IPS DF 19.7 (cell line): ENCODE results near the gene COL20A1.

Experiments
- DNase-seq: peaks from one replicate; pipeline ENCODE4 v3.0.0-alpha.2; 2013; ENCODE audit warnings: low read depth, low spot score

Gene COL20A1

DNA sequence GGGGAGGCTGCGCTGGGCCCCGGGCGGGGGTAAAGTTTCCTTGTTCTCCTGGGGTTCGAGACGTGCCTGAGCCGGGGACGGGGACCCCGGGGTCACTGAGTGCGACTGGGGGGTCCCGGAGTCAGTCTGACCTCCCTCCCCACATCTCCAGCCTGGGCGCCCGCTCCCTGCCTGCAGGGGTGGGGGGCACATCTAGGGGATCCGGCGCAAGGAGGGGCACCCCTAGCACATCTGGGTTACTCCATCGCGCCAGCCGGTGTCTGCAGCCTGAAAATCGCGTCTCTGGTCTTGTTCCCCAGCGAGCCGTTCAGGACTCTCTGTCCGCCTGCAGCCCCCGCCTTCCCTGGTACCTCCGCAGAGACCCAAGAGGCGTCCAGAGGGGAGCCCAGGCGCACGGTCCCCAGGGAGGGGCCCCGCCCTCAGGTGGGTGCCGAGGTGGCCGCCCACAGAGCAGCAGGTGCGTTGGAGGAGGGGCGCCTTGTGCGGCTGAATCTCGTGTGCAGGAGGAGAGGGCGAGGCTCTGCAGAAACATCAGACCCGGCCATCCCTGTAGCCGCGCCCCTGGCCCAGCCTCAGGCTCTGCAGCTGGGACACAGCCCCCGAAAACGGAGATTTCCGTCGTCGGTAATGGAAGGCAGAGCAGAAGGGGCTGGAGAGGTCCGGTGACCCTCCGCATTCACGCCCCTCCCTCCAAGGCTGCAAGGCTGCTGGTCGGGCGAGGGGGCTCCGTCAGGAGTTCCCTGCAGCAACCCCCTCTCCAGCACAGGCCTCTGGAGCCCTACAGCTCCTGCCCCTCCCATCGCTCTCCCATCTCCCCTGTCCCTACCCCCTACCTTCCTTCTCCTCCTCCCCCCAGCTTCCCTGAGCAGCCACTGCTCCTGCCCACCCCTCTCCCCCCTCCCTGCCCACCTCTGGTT is 68.8 kb downstream of the COL20A1 start:
- DNase-seq: no peak

DNA sequence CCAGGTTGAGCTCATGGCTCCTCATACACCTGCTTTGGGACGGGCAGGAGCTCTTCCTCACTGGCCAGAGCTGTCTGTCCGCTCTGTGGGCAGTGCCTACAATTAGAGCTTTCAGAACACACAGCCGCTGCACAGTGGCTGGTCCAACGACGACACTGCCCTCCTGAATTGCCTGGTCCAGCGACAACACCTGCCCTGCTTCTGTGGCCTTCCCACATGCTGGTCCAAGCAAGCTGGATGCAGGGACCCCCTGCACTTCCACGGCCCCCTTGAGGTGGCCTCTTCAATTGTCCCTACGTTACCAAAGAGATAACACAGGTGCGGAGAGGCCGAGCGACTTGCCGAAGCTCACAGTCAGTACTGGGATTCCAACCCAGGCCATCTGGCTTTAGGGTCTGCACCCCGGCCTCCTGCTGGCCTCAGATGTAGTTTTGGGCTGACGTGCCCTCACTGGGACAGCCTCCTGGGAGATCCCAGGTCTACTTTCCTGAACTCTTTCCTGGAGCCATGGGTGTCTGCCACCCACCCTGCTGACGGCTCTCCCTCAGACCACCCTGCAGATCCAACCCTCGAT is 69.5 kb downstream of the COL20A1 start:
- no peak for DNase-seq

DNA sequence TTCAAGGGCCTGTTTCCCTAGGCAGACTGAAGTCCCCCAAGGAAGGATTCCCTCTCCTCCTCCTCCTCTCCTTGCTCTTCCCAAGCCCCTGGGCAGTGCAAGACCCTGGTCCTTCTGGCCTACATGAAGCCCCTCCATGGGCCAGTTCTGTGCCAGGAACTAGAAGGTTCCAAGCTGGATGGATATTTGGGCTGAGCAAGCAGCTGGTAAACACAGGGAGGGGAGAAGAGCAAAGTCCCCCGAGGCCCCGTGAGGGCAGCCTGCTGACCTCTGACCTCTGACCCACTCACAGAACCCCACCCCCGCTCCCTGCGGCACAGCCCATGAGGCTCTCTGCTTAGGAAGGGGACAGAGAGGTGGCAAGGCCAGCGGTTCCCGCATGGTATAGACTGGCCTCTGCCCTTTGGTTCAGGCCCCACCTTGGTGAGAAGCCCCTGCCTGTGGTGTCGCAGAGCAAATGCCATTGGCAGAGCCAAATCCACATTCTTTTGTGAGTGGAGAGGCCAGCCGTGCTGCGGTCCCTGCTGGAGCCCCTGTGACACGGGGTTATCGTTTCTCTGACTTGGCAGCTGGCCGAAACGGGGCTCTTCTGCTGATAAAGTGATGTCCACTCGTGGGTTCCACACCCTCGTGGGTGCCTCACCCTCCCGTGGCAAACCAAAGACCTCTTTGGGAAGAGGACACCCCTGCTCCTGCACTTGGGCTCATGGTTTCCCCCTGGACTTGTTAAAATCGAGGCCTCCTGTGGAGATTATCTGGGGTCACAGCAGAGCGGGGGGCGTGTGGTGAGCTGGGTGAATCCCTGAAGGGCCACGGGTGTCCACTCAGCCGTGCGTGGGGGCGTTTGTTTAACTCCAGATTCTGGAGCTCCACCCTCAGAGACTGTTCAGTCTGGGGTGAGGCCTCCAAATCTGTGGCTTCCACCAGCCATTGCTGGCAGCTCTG is 70.3 kb downstream of the COL20A1 start:
- no peak for DNase-seq

DNA sequence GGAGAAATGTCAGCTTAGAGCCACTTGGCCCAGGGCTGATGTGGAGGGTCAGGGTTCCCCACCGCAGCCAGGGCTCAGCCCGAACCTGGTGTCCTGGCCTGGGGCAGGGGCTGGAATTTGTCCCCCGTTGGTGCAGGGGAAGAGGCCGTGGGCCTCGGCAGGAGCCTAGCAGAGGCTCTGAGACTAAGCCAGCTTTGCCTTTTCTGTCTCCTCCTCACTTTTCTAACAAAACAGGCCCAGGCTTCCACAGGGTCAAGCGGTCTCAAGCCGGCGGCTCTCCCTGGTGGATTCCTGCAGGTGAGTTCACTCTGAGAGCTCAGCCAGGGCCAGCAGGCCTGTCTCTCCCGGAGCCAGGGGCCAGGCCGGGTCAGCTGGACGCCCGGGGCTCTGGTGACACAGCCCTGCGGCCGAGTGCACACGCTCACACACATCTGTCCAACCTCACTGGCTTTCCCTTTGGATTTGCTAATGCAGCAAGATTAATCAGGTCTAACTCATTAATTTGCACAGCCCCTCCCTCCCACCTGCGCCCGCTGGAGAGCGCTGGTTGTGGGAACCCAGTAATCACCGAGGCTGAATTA is 71.1 kb downstream of the COL20A1 start:
- no peak for DNase-seq

DNA sequence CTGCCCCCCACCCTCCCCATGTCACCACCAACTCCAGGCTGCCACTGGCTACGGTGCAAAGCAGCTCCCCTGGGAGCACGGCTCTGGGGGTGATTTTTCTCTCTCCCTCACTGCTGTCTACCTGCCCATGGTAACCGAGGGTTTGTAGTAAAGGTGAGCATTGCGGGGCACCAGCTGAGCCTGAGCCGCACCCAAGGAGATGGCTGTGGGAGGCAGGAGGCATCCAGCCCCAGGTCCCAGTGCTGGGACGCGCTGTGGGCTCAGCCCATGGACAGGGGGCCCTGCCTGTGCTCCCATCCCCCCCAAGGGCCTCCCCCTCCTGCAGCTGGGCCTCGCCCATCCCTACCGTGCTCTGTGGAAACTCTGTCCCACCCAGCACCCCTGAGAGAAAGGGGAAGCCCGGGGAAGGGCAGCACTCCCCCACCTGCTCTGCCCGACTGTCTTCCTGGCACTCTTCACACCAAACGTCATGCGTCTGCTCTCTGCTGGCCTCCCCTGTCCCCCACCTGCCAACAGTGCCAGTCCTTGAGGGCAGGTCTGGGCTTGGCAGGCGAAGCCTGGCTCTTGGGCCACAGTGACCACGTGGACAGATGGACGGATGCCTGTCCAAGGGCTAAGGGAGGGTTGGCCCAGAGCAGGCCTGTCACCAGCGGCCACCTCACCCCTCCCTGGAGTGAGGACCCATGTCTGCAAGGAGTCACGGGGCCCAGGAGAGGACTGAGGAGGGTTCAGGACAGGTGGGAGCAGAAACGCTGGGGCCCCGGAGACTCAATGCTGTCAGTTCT is 72.0 kb downstream of the COL20A1 start:
- no peak for DNase-seq

DNA sequence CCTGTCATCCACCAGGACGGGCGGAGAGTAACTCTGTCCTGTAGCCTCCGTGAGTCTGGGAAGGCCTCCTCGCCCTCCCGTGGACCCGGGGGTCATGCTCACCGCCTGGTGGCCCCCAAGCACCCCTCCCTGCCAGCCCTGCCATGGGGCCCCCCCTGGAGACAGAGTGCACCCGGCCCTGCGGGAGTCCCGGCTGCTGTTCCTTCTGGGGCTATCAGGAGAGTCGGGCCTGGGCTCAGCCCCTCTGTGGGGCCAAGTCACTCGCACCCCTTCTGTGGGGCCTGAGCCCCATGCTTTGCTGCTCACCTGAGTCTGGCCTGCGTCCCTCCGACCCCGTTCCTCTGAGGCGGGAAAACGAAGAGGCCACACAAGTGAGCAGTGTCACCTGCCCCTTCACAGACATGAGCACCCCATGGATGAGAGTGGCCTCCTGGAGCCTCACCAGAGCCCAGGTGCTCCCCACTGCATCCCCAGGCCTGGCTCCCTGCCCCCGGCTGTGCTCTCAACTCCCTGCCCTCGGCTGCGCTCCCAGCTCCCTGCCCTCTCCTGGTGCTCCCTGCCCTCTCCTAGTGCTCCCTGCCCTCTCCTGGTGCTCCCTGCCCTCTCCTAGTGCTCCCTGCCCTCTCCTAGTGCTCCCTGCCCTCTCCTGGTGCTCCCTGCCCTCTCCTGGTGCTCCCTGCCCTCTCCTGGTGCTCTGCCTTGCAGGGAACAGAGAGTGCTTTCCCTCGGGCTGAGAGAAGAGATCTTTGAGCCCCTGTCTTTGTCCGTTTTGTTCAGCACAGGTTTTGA is 72.8 kb downstream of the COL20A1 start:
- no peak for DNase-seq

DNA sequence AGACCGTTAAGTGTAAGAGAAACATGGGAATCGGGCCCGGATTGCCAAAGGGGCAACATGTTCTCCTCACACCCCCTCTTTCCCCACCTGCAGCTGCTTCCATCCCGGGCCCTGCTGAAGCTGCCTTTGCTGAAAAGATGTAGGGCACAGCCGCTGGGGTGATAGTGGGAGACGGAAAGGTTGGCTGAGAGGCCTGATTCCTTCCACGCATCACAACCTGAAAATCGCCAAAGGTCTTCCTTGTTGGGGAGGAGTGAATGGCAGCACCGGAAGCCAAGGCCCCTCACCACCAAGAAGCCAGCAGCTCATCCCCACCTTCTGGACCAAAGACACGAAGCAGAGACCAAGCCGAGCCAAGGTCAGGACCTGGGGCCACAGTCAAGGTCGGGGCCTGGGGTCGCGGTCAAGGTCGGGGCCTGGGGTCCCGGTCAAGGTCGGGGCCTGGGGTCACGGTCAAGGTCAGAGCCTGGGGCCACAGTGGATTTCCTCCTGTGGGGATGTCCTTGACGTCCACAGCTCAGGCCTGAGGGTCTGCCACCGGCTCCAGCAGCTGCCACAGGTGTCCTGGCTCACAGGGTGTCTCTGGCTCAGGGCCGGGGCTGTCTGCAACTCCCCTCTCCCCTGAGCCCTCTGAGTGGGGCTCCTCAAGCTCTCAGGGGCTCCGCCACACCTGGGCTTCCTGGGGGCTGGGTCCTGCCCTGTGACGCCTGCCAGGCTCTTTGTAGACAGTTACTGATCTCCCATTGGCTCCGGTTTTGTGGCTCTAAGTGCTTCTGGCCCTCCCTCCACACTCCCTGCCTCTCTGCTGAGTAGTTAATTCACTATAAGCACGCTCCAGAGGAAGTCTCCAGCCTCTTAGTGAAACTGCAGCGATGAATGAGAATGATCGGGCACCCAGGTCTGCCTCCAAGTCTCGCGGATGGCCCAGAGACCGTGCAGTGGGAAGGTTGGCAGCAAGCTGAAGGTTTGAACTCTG is 73.7 kb downstream of the COL20A1 start:
- no peak for DNase-seq

DNA sequence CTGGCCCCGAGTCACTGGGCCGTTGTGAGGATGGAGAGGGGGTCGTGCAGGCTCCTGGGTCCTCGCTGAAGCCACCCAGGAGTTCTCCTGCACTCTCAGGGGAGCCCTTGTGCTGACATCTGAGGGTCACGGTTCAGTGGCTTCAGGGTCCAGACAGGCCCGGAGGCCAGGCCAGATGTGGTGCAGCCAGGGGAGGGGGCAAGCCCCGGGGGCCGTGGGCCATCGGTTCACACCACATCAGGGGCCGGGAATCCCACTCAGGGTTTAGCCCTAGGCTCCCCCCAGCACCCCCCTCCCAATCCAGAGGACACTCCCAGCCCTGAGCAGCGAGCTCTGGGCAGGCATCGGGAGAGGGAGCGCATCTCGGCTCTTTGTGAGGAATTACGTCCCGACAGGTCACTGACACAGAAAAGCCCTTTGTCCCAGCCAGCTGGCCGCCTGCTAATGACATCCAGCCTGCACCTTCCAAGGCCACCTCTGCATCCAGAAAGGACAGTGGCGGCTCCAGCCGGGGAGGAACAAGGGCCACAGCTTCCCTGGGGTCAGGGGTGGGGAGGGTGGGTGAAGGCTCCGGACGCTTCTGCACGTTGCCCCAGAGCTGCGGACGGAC is 74.6 kb downstream of the COL20A1 start:
- no peak for DNase-seq

DNA sequence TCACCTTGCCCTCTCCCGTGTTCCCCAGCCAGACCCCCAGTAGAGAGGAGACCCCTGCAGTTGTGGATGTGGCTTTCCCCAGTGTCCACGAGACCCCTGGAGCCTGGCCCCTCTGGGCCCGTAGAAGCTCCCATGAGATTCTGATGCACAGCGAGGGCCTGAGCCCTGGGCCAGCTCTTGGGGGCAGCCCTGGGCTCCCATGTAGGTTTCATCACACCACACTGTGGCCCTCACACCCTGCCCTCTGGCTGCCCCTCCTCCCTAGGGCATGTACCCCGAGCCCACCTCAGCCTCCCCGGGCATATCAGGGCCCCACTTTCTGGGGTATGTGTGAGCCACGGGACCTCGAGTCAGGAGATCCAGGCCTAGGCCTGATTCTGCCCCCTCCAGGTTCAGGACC is 75.2 kb downstream of the COL20A1 start:
- DNase-seq: no peak

DNA sequence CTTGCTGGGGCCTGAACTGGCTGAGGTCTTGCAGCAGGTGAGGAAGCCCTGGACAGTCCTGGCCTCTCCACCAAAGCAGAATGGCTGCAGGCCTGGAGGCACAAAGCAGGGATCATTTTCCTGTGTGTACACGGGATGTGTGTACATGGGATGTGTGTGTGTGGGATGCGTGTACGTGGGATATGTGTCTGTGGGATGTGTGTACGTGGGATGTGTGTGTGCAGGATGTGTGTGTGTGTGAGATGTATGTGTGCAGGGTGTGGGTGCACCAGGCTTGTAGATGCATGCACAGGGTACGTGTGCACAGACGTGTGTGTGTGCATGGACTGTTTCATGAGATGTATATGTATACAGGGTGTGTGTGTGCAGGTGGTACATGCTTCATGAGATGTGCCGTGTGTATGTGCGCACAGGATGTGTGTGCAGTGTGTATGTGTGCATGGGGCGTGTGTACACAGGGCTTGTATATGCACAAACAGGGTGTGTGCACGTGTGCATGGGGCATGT is 76.1 kb downstream of the COL20A1 start:
- DNase-seq: no peak

DNA sequence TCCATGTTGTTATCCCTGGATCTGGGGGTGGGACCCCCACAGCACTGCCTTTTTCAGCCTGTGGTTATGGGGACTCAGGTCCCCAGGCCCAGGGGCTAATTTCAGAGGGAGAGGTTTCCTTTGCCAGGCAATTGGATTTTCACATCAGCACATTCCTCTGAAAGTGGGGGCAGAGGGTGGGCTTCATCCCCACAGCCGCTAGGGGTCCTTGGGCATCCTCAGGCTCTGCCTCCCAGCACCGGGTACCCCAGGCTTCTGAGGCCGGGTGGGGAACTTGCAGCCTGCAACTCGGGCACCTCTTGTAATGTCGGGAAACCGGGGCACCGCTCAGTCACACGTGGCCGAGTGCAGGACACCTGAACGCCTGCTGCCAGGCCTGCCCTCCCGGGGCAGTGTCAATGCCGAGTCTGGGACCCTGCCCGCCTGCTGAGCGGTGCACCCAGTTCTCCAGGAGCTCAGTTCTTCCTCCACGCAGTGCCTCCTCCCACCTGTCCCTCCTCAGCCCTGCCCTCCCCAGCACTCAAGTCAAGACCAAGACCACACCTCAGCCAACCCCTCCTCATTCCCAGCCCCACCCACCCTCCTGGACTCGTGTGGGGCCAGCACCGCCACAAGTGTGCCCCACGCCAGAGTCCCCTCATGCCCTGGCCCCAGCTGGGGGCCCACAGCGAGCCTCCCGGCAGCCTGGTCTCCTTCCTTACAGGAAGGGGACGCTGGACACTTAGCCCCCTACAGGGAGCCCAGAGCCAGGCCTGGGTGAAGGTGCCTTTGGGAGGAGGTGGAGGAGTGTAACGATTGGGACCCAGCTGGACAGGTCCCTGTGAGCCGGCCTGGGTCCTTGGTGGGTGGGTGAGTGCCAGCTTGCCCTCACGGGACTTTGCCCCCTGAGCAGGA is 77.0 kb downstream of the COL20A1 start:
- DNase-seq: no peak

DNA sequence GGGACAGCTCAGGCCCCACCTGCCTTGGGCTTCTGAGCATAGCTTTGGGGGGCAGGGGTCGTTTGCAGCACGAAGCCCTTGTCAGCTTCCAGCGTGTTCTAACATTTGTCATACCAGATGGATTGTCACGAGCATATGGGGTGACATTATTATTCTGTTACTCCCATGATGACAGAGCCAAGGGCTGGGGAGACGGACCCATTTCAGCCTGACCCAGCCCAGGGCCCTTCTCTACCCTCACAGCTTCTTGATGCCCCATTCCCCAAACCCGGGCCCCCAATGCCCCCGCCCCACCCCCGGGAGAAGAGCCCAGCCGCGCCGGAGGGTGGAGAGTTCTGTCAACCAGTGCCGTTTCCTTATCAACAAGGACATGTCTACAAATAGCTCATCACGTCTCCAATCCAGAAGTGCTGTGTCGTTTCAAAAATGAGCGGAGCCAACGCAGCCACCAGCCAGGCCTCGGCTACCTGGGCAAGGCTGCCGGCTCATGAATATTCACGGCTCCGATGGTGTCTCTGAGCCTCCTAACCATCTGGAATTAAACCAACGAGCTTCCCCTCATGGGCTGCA is 77.7 kb downstream of the COL20A1 start:
- no peak for DNase-seq

DNA sequence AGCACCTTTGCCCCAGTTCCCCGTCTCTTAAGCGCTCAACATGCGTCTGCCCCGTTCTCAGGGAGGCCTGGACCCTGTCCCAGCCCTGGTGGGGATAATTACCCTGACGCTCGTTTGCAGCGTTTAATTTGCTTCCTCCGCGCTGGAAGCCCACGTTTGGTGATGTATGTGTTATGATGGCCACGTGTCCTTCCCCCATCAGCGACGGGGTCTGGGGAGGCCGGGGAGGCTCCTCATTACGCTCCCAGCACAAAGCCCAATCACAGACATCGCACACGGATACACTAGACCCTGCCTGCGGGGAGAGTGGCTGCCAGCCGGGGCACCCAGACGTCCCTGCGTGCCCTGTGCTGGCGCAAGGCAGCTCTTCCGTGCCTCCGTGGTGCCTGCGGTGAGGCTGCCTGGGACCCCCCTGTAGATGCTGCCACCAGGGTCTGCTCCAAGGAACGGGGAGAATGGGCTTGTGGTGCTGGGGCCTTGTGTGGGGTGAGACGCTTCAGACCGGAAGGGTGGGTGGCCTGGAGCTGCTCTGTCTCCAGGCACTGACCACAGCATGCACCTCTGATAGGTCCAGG is 78.4 kb downstream of the COL20A1 start:
- no peak for DNase-seq

DNA sequence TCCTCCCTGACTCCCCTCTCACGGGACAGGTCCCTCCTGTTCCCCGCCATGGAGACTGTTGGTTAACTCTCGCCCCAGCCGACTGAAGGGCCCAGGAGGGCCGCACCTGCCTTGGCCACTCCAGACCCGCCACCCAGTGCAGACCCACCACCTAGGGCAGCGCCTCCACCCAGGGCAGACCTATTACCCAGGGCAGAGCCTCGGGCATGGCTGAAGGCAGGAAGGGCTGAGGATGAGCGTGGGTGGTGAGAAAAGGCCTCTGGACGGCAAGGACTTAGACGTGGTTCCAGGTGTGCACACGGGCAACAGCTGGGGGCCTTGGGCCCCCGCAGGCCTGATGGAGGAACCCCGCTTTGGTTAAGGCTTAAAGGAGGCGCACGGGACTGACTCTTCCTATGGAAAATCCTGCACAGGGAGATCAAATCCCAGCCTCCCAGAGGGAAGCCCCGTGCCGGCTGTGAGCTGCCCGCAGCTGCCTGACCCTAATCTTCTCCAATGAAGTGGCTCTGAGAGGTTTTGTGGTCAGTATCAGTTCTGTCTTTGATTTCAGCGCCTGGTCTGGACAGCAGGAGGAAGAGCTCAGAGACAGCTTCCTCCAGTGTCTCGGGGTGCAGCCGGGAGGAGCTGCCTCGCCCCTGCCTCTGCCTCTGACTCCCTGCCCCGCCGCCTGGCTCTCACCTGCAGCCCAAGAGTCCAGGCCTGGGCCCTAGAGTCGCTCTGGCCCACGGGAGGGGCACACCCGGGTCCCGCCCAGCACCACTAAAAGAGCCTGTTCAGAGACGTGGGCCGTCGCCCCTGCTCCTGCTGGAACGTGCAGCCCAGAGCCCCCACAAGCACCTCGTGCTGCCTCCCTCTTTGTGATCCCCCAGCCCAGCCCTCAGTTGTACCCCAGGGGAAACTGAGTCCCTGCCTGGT is 80.2 kb downstream of the COL20A1 start:
- DNase-seq: no peak

DNA sequence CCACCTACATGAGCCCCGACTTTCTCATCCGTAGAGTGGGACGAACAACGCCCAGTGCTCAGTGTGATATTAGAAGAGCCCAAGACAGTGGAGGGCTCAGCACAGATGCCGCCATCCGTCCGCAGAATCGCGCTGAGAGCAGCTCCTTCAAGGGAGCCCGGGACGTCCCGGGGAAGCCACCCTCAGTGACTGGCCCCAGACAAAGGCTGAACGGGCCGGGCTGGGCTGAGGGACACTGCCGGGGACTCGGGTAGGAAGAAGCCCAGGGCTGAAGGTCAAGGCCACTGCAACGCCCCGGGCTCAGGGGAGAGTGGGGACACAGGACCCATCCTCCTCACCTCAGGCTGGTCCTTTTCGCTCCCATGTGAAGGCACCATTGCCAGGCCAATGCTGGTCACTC is 81.0 kb downstream of the COL20A1 start:
- DNase-seq: no peak

DNA sequence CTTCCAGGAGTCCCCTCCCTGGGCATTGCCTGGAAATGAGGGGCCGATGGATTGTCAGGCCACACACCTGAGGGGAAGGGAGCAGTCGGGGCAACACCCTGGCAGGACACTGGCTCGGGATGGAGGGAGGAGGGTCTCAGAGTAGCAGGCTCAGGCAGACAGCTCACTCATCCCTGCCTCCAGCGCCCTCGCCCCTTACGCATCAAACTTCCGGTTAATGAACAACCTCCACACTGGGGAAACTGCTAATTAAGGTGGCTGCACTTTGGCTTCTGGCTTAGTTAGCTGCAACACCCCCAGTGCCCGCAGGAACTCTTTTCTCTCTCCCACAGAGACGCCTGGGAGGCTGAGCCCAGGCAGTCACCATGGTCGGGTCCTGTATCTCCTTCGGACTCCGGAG is 81.5 kb downstream of the COL20A1 start:
- DNase-seq: no peak
